HG03135 (cell line): ENCODE data around the gene RAB37.

ENCODE experiments used
- ATAC-seq: cut with Tn5 transposase; IDR thresholded peaks from one replicate; pipeline ENCODE4 v1.9.1; 2021; ENCODE audit warnings: mild to moderate bottlenecking, moderate library complexity; ENCODE audit not compliant: unreplicated experiment

RAB37 gene, protein sequence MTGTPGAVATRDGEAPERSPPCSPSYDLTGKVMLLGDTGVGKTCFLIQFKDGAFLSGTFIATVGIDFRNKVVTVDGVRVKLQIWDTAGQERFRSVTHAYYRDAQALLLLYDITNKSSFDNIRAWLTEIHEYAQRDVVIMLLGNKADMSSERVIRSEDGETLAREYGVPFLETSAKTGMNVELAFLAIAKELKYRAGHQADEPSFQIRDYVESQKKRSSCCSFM

DNA sequence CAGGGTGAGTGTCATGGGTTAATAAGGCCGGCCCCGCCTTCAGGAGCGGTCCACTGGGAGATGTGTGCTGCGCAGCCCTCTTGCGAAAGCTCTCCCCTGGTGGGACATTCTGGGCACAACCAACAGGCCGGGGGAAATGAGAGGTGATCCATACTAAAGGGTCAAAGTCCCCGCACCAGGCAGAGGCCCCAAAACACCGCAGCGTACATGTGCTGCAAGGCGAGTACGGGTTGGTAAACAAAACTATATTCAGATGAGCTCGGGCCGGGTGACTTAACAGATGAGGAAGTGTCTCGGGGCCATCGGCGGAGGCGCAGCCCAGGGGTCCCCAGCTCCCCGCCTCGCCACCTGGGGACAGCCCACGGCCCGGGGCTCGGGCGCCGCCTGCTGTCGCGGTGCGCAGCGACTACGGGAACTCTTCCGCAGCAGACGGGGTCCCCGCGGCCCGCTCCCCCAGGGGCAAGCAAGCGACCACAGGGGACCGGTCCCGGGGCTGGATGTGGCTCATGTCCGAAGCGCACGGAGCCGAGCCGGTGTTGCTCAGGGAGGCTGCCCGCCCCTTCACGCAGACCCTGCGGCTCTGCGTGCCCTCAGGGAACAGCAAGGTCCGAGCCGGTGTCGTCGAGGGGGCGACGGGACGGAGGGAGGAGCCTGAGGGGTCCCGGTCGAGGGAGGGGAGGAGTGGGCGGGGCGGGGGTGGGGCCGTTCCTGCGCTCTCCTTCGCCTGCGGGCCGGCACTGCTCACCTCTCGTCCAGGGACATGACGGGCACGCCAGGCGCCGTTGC lies at the start of gene RAB37:
TSS of gene RAB37 (plus strand) at position 744 of the 786 bp plus-strand sequence. CDS start at position 761, 17 bp downstream.
- ATAC-seq, result no peak

DNA sequence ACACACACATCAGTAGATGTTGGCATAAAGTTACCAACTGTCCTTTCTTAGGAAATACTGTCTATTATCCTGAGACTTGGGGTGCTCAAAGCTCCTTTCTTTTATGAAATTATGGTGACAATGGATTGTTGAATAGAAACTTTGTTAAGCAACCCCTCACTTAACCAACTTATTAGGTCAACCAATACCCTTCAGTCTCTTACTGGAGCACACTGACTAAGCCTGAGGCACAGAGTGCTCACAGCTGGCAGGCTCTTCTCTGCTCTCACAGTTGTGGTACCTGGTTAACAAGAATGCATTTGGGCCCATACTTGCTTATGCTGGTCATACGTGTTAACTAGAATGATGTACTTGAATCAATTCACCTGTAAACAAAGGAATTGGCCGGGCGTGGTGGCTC lies 49.2 kb upstream of the RAB37 start:
- ATAC-seq, result no peak

DNA sequence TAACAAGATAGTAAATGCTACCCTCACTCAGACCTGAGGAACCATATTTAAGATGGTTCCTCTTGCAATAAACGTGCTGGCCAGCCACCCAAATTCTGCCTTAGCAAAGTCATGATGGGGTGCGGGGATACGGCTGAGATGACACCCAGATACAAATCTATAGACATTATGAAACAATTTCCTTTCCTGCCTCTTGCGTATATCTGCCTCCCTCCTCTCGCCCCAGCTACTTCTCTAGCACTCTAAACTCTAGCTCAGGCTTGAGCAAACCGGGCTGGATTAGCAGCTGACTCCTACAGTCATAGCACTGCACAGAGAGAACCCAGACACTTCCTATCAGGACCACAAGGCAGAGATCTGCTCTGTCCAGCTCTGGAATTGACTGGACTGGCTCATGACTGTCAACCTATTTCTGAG lies 46.6 kb upstream of the RAB37 start:
- ATAC-seq, result no peak

GRCh38 chr17:74691151-74691550 lies 45.9 kb upstream of the RAB37 start:
- no peak for ATAC-seq

GRCh38 chr17:74694081-74694480 lies 43.0 kb upstream of the RAB37 start:
- ATAC-seq, result no peak

DNA sequence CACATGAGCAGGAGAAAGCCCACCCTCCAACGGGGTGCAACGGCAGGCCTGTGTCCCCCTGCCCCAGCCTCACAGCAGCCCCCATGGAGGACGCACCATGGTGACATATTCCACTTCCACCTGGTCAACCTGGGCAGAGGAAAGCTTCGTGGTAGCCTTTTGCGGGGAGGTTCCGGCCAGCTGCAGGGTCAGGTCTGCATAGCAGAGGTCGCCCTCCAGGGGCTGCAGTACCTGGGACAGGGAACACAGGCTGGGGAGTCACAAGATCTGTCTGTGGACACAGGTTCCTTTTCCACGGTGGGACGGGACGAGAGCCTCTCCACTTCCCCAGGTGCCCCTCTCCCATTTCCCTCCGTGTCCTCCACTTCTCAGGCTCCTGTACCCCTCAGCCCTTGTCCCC lies 41.4 kb upstream of the RAB37 start:
- ATAC-seq, result no peak

- no peak for ATAC-seq
Measured at GRCh38 chr17:74697515-74697914, 39.5 kb upstream of the RAB37 start.

DNA sequence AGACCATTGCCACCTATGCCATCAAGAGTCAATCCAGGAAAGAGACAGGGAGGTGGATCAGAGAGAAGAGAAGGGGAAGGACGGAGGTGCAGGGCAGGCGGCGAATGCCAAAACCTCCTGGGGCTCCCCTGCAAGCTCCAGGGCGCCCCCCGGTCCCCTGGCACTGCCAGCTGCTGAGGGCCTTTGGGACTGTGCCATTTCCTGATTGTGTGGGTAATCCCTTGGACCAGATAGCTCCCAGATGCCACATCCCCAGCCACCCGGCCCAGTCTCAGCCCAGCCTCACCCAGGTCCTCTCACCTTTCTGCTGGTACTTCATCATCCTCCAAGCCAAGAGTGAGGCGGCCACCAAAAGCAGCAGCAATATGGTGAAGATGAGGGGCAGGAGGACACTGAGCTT lies 39.0 kb upstream of the RAB37 start:
- no peak for ATAC-seq

- no peak for ATAC-seq
Measured at GRCh38 chr17:74699236-74699635, 37.8 kb upstream of the RAB37 start.

- ATAC-seq, result no peak
Measured at GRCh38 chr17:74702116-74702871, 34.8 kb upstream of the RAB37 start.

- no peak for ATAC-seq
Measured at GRCh38 chr17:74703311-74703710, 33.7 kb upstream of the RAB37 start.

GRCh38 chr17:74704544-74704943 lies 32.5 kb upstream of the RAB37 start:
- no peak for ATAC-seq

- ATAC-seq, result no peak
Measured at GRCh38 chr17:74711058-74711824, 25.8 kb upstream of the RAB37 start.

DNA sequence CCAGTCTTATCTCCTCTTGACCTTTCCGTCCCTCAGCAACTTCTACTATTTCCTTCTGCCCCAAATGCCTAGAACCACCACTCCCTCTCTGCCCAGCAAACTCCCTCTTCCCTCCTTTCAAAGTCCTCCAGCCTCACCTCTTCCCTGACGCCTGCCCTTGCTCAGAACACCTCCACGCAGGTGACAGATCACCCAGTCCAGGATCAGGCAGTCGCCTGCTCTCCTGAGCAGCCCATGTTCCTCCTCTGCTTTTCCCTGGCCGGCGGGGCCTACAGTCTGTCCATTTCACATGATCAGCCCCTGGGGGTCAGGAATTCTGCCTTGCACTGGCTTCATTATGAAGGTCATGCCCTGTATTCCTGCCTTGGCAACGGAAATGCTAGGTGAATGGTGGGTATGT lies 24.8 kb upstream of the RAB37 start:
- no peak for ATAC-seq

DNA sequence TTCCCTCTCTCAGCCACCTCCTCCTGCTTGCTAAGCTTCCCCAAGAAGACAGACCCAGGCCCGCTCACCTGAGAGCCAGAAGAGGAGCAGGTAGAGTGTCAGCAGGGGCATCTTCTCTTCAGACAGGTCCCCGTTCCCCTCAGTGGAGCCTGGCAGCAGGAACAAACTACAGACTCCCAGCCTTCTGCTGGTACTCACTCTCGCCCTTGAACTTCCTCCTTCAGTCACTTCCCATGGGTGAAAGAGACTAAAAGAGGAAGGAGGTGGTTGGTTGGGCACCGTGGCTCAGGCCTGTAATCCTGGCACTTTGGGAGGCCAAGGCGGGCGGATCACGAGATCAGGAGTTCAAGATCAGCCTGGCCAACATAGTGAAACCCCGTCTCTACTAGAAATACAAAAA lies 24.3 kb upstream of the RAB37 start, which contains the start of gene CD300LF:
TSS of gene CD300LF (minus strand) at position 168 of the 400 bp plus-strand sequence. CDS start at position 111, 57 bp downstream.
- no peak for ATAC-seq

GRCh38 chr17:74713171-74713755 lies 23.8 kb upstream of the RAB37 start:
- ATAC-seq, result no peak

GRCh38 chr17:74715144-74715543 lies 21.9 kb upstream of the RAB37 start:
- no peak for ATAC-seq

- no peak for ATAC-seq
Measured at GRCh38 chr17:74720506-74720905, 16.6 kb upstream of the RAB37 start.

DNA sequence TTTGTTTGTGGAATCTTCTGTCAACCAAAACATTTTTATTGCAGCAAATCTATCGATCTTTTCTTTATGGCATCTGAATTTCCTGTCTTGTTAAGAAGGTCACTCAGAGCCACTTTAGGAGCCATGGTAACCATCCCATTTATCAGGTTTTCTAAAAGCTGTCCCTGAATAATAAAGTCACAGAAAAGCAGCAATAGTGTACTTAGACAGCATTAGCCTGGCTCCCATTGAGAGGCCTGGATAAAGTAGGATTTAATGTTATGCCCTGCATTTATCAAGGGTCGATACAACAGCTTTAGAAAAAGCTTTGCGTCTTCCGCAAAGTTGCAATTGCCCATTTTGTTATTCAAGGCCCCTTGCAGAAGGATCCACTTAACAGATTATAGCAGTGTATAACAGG lies 14.3 kb upstream of the RAB37 start:
- no peak for ATAC-seq

DNA sequence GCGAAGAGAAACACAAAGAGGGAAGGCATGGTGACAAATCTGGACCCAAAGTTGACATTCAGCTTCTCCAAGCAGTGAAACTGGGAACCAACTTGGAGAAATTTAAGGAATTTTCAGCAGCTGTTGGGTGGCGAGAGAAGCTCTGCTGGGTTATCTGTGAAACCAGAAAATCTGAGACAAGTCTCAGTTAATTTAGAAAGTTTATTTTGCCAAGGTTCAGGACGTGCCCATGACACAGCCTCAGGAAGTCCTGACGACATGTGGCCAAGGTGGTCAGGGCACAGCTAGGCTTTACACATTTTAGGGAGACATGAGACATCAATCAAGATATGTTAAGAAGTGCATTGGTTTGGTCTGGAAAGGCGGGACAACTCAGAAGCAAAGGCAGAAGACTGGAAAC lies 13.2 kb upstream of the RAB37 start:
- ATAC-seq, result no peak

GRCh38 chr17:74725111-74725510 lies 11.9 kb upstream of the RAB37 start:
- ATAC-seq, result no peak
